Activated CD4-positive, CD25-positive, alpha-beta regulatory T cell treated with anti-CD3 and anti-CD28 coated beads, Interleukin-2, amount 50 U/mL, for 72 hours (primary cell): ENCODE data around the gene RASGRP3.

Experiments used
- DNase-seq: peaks from one replicate; pipeline ENCODE4 v3.0.0; 2021

RASGRP3 gene

GRCh38 chr2:33494877-33495641 lies 18.6 kb downstream of the RASGRP3 start:
- no peak for DNase-seq

GRCh38 chr2:33495683-33496082 lies 19.2 kb downstream of the RASGRP3 start:
- DNase-seq: no peak

- DNase-seq: no peak
These were observed 19.7 kb downstream of the RASGRP3 start for GRCh38 chr2:33496150-33496549.

- DNase-seq: no peak
These were observed 20.3 kb downstream of the RASGRP3 start for GRCh38 chr2:33496726-33497125.

GRCh38 chr2:33497221-33497650 lies 20.8 kb downstream of the RASGRP3 start:
- no peak for DNase-seq

- no peak for DNase-seq
These were observed 22.0 kb downstream of the RASGRP3 start for GRCh38 chr2:33498291-33498956.

- no peak for DNase-seq
These were observed 23.7 kb downstream of the RASGRP3 start for GRCh38 chr2:33500177-33500576.

- DNase-seq: no peak
These were observed 25.6 kb downstream of the RASGRP3 start for GRCh38 chr2:33502025-33502424.

- DNase-seq: no peak
These were observed 26.6 kb downstream of the RASGRP3 start for GRCh38 chr2:33503002-33503401.

- no peak for DNase-seq
These were observed 29.5 kb downstream of the RASGRP3 start for GRCh38 chr2:33505966-33506365.

- DNase-seq: no peak
These were observed 33.6 kb downstream of the RASGRP3 start for GRCh38 chr2:33509908-33510585.

- DNase-seq: no peak
These were observed 34.1 kb downstream of the RASGRP3 start for GRCh38 chr2:33510586-33510968.

GRCh38 chr2:33511141-33511540 lies 34.7 kb downstream of the RASGRP3 start:
- DNase-seq: no peak

- no peak for DNase-seq
These were observed 35.7 kb downstream of the RASGRP3 start for GRCh38 chr2:33512112-33512511.

GRCh38 chr2:33513480-33513879 lies 37.0 kb downstream of the RASGRP3 start:
- DNase-seq: no peak

GRCh38 chr2:33516456-33516995 lies 40.1 kb downstream of the RASGRP3 start:
- no peak for DNase-seq

- no peak for DNase-seq
These were observed 41.8 kb downstream of the RASGRP3 start for GRCh38 chr2:33518200-33518599.

- no peak for DNase-seq
These were observed 42.5 kb downstream of the RASGRP3 start for GRCh38 chr2:33518929-33519328.

- DNase-seq: no peak
These were observed 45.4 kb downstream of the RASGRP3 start for GRCh38 chr2:33521791-33522281.

- DNase-seq: no peak
These were observed 46.1 kb downstream of the RASGRP3 start for GRCh38 chr2:33522576-33522975.

GRCh38 chr2:33525666-33526065 lies 49.2 kb downstream of the RASGRP3 start:
- DNase-seq: no peak

- DNase-seq: no peak
These were observed 49.7 kb downstream of the RASGRP3 start for GRCh38 chr2:33526132-33526531.

GRCh38 chr2:33526921-33527320 lies 50.5 kb downstream of the RASGRP3 start:
- DNase-seq: no peak
